H7 (cell line): ENCODE results near the gene CDK16. TPM values are rescaled to one million over a fixed set of nuclear protein-coding genes. Genes with fewer than 3 reads are reported as not detected.

Experiments used
- DNase-seq: peaks from one replicate; pipeline ENCODE4 v3.0.0; 2012
- H3K27me3 ChIP-seq: 2 replicates; pipeline ENCODE4 v1.6.0; 2011; ENCODE audit warnings: mild to moderate bottlenecking, low read length; ENCODE audit not compliant: control insufficient read depth, insufficient read depth
- H3K36me3 ChIP-seq: replicated peaks from 2 replicates; pipeline ENCODE4 v1.5.1; 2011; ENCODE audit warnings: low read length; ENCODE audit not compliant: control insufficient read depth, insufficient read depth
- H3K4me3 ChIP-seq: 2 replicates; pipeline ENCODE4 v1.5.1; 2011; ENCODE audit warnings: low read depth, mild to moderate bottlenecking, control low read depth, low read length, moderate library complexity; ENCODE audit not compliant: insufficient read depth
- total RNA-seq: library from RNA; depleted of rRNA; stranded (reverse); fragments of >200 nt; shearing (Covaris generic); gene quantifications from 2 replicates; pipeline ENCODE4 v1.2.3, GENCODE V29; 2014; rRNA removed

CDK16 gene
- total RNA-seq, 1 experiment from 2014 or later, result 227 TPM

DNA sequence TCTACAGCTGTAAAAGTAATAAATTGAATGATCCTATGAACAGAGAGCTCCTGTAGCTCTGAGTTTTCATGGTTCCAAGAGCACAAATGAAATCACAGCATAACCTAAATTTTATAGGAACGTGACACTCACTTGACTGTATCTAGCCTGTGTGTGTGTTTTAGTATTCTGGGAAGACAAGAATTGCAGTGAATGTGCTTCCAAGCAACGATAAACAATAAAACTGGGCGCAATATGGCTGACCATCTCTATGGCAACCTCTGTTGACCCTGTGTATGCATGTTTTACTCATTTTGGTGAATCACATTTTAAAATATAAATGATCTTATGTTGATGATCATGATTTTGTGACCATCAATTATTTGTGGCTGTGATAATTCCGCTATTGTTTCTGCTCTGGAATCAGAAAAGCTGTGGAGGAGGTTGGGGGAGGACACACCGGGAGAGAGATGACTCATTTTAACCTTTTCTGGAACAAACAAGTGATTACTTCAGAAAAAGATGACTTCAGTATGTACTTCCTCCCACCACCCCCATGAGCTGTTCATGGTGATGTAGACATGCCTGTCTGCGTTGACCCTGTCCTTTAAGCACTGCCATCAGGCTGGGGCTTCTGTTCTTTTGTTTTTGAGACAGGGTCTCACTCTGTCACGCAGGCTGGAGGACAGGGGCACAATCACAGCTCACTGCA lies 46.1 kb downstream of the CDK16 start:
- no peaks in the 10 kb centered on the region for H3K36me3 ChIP-seq
- DNase-seq, result no peak
- H3K27me3 ChIP-seq, result no peaks in the 10 kb centered on the region
- H3K4me3 ChIP-seq, result no peak overlapping the region

DNA sequence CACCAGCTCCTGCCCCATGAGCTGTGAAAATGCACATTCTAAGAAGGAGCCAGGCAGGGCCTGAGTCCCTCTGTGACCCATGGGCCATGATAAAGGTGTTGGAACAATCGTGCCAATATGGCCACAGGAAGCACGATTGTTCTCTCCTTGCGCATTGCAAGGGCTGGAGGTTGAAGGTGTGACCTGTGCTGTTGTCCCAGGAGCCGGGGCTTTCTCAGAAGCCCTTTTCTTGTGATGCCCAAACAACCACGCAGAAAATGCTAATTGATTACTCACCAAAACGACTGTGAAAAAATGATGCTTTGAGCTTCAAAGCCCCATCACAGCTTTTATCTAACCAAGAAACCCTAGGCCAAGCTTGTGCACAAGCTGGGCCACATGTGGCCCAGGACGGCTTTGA lies 48.2 kb downstream of the CDK16 start:
- H3K4me3 ChIP-seq, result no peak overlapping the region
- H3K27me3 ChIP-seq, result no peaks in the 10 kb centered on the region
- H3K36me3 ChIP-seq, result no peaks in the 10 kb centered on the region
- DNase-seq, result no peak

GRCh38 chrX:47272013-47272408 lies 53.5 kb downstream of the CDK16 start:
- Histone ChIP-seq H3K27me3 (no peaks in the 10 kb centered on the region), H3K36me3 (no peaks in the 10 kb centered on the region), H3K4me3 (no peak overlapping the region)
- DNase-seq, result no peak

- Histone ChIP-seq H3K36me3 (no peaks in the 10 kb centered on the region), H3K4me3 (no peak overlapping the region), H3K27me3 (no peaks in the 10 kb centered on the region)
- no peak for DNase-seq
Measured at GRCh38 chrX:47273011-47273730, 54.7 kb downstream of the CDK16 start.

DNA sequence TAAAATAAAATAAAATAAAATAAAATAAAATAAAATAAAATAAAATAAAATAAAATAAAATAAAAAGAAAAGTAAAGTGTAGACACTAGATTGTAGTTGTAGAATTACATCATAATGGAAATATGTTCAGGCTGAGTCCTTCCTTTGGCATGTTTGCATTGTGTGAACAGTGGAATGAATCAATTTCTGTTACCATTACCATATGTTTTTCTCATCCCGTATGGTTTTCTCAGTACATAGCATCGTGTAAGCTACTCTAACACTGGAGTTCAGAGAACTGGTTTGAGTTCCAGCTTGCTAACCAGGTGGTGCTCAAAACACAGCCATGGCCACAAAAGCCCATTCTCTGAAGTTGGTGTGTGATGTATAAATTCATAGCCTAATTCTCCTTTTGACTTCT lies 60.2 kb downstream of the CDK16 start:
- Histone ChIP-seq H3K36me3 (no peaks in the 10 kb centered on the region), H3K27me3 (no peaks in the 10 kb centered on the region), H3K4me3 (no peak overlapping the region)
- DNase-seq, result no peak

Other genes with a start within 250 kb of the CDK16 start
- 0.31 TPM in 1 of 2 replicates, not detected in the other for gene RGN, start 140.2 kb upstream of the CDK16 start, total RNA-seq
- gene NDUFB11, start 74.0 kb upstream of the CDK16 start, total RNA-seq, result 106 and 108 TPM in 2 replicates
- 72.6 and 79.1 TPM in 2 replicates for gene RBM10, start 73.5 kb upstream of the CDK16 start, total RNA-seq
- 427 and 477 TPM in 2 replicates for gene UBA1, start 24.9 kb upstream of the CDK16 start, total RNA-seq
- gene USP11, start 14.3 kb downstream of the CDK16 start, total RNA-seq, result 97.8 and 105 TPM in 2 replicates
- gene ZNF157, start 151.9 kb downstream of the CDK16 start, total RNA-seq, result 0.26 and 0.31 TPM in 2 replicates